Heart right ventricle (tissue), 16 donors: ENCODE results near the gene TMEM253. TPM values are rescaled to one million over a fixed set of nuclear protein-coding genes. Genes with fewer than 3 reads are reported as not detected.
A peak's percentile ranks its signal among the peaks of the same experiment; 100 is the strongest.

ENCODE experiments used
- ATAC-seq, 8 donors: fragments of 200-7000 bp; cut with Tn5 transposase; one replicate each; pipeline ENCODE4 v1.9.1; 2020; ENCODE audit warnings: mild to moderate bottlenecking in 8 of 8, moderate library complexity in 8 of 8, moderate number of reproducible peaks in 1 of 8
- DNase-seq, 2 donors: peaks; one replicate each; pipeline ENCODE4 v3.0.0-alpha.2; 2020
- H3K27ac ChIP-seq, 10 donors: fragments of 200-600 bp; sonication (generic) in 2 of 10; one replicate each; pipeline versions ENCODE4 v1.5.0 to v1.8.0; 2020 to 2022; ENCODE audit warnings: mild to moderate bottlenecking in 3 of 10
- H3K27me3 ChIP-seq, 7 donors: fragments of 200-600 bp; one replicate each; pipeline ENCODE4 v1.8.0; 2021 to 2022; ENCODE audit warnings: mild to moderate bottlenecking in 2 of 7
- H3K36me3 ChIP-seq, 9 donors: fragments of 200-600 bp; sonication (generic) in 1 of 9; one replicate each; pipeline versions ENCODE4 v1.5.0 to v1.8.0; 2020 to 2022; ENCODE audit warnings: mild to moderate bottlenecking in 2 of 9
- H3K4me1 ChIP-seq, 9 donors: fragments of 200-600 bp; sonication (generic) in 1 of 9; one replicate each; pipeline versions ENCODE4 v1.5.0 to v1.8.0; 2020 to 2022; ENCODE audit warnings: mild to moderate bottlenecking in 4 of 9
- H3K4me3 ChIP-seq, 10 donors: fragments of 200-600 bp; sonication (generic) in 2 of 10; one replicate each; pipeline versions ENCODE4 v1.5.0 to v1.8.0; 2020 to 2022; ENCODE audit warnings: mild to moderate bottlenecking in 7 of 10, moderate library complexity in 2 of 10
- H3K9me3 ChIP-seq, 11 donors: fragments of 200-600 bp in 10 of 11; sonication (generic) in 2 of 11; one replicate each; pipeline versions ENCODE4 v1.5.0 to v1.8.0; 2013 to 2022; ENCODE audit warnings: mild to moderate bottlenecking in 2 of 11, control low read depth in 1 of 11, moderate library complexity in 1 of 11
- WGBS, 2 donors: extraction: QIAGEN DNeasy Blood & Tissue Kit; methylation state at CpG; one replicate each; pipeline ENCODE4 v1.1.7; 2013; ENCODE audit warnings: inconsistent platforms in 1 of 2; 5-methylcytosine and 5-hydroxymethylcytosine counted together
- intact Hi-C, 10 donors: fragments of 100-400 bp; cut with DNase I; formaldehyde crosslinking; loops; one replicate each; pipeline versions ENCODE4 v1.11.1 to v1.14.2; 2022
- polyA plus RNA-seq, 2 donors: library from polyadenylated mRNA; stranded (reverse); fragments of 200-250 nt; gene quantifications; one replicate each; pipeline ENCODE4 v1.2.3, GENCODE V29; 2013
- total RNA-seq, 10 donors: library from RNA; stranded (reverse); fragmentation: NEBNext Ultra II Directional in 3 of 10; extraction: Animal tissue kit (Norgen Biotek cat#: 25700) in 3 of 10; gene quantifications; one replicate each; pipeline versions ENCODE4 v1.2.1 to v1.2.4, GENCODE V29; 2021 to 2023
- TF ChIP-seq, protein P1 (sequence below), 9 donors: fragments of 200-600 bp; sonication (generic) in 2 of 9; IDR thresholded peaks; one replicate each; pipeline versions ENCODE4 v1.5.0 to v1.8.0; 2021 to 2022; ENCODE audit warnings: antibody characterized with exemption in 9 of 9, mild to moderate bottlenecking in 5 of 9, moderate library complexity in 1 of 9
- donor health status: Arrhythmogenic right ventricular cardiomyopathy.
- donor health status: ischemic (EF 13 %, LVEDD 7.1; RV severe dilation, severe dysfunction).
- donor health status: healthy with polysubstance abuse.
- donor health status: DM: no; HTN: yes; CAD: no.
- donor health status: DM: no; HTN: no; CAD: no.
- donor health status: ischemic (EF 25% LVEDD 6.9; RV normal size, moderate dysfunction).
- donor health status: ischemic (EF 25% LVEDD 5.7; RV mildly dilated, moderate dysfunction).
- donor health status: healthy.
- donor health status: DM: yes; HTN: yes; CAD: no.
- donor health status: Ischemic cardiomyopathy.
- donor health status: ischemic (EF 35%, LVEDD 5.7; RV mildly dilated, moderate dysfunction).
- donor health status: nonischemic (EF 11% LVEDD 7.7; RV severe dilation, severe dysfunction).
- donor health status: DM: yes; HTN: yes; CAD: no.
- donor health status: PGD.
- donor health status: ischemic (EF 29% LVEDD 5.4; RV normal size, mild dysfunction).
- donor health status: nonischemic (EF 23%, LVEDD 6.1; RV moderate dilation, normal function).

TMEM253 gene
- total and polyA plus RNA-seq, 12 donors, result 0.16 to 1.1 (median 0.30) TPM; not detected in 1

DNA sequence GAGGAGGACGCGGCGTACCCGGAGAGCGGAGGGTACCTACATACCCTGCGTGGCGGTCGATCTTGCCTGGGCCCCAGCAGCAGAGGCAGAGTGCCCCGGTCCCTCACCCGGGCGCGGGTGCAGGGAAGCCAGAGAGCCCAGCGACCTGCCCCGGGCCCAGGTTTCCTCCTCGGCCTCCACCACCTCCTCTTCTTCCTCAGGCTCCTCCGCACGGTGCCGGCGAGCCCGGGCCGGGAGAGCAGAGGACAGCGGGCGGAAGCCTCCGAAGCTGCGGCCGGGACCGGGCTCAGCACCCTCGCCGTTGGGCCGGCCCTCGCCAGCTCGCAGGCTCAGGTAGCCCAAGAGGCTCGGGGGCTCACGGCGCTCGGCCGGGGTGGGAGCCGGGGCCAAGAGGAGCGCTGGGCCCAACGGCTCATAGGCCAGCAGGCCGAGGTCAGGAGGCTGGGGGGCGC is 9.0 kb upstream of the TMEM253 start:
- intact Hi-C loops, result loop anchor here (1.0 to 5.0 kb wide), 7 partner anchors 14 to 80 kb away; no protein-coding TSS in a partner anchor
- DNase-seq (peak in 1 of 2 donors; percentile 5), ATAC-seq (peak in 3 of 8 donors; percentile 0 to 40 (median 6))
- Histone ChIP-seq H3K27ac (peak overlapping the region in 2 of 10 donors; percentile 11 to 28), H3K4me1 (peaks cover 0 to 35% (median 11%) of the 10 kb centered on the region in 9 donors), H3K36me3 (peaks cover 0 to 63% (median 33%) of the 10 kb centered on the region in 9 donors), H3K27me3 (no peaks in the 10 kb centered on the region), H3K4me3 (no peak overlapping the region), H3K9me3 (no peaks in the 10 kb centered on the region)
- 92 to 93% methylated on average over 36 to 42 of the region's 42 CpGs for WGBS, 2 donors
- TF ChIP-seq, protein P1, sequence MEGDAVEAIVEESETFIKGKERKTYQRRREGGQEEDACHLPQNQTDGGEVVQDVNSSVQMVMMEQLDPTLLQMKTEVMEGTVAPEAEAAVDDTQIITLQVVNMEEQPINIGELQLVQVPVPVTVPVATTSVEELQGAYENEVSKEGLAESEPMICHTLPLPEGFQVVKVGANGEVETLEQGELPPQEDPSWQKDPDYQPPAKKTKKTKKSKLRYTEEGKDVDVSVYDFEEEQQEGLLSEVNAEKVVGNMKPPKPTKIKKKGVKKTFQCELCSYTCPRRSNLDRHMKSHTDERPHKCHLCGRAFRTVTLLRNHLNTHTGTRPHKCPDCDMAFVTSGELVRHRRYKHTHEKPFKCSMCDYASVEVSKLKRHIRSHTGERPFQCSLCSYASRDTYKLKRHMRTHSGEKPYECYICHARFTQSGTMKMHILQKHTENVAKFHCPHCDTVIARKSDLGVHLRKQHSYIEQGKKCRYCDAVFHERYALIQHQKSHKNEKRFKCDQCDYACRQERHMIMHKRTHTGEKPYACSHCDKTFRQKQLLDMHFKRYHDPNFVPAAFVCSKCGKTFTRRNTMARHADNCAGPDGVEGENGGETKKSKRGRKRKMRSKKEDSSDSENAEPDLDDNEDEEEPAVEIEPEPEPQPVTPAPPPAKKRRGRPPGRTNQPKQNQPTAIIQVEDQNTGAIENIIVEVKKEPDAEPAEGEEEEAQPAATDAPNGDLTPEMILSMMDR (IDR thresholded peaks at IDR 0.05), result no peak

GRCh38 chr14:21092273-21093011 is 8.4 kb upstream of the TMEM253 start:
- H3K4me3 ChIP-seq, result no peak overlapping the region
- peak; percentile 80 to 90 for DNase-seq
- no peaks in the 10 kb centered on the region for H3K9me3 ChIP-seq
- no peaks in the 10 kb centered on the region for H3K27me3 ChIP-seq
- peak overlapping the region in 3 of 10 donors; percentile 11 to 53 (median 28) for H3K27ac ChIP-seq
- peaks cover 0 to 57% (median 31%) of the 10 kb centered on the region in 9 donors for H3K36me3 ChIP-seq
- TF ChIP-seq, protein P1 (IDR thresholded peaks at IDR 0.05), result peak; percentile 99 to 100 (median 100)
- WGBS, 2 donors, result 43 to 49% methylated on average over 56 to 59 of the region's 59 CpGs
- ATAC-seq, result peak; percentile 77 to 91 (median 86)
- intact Hi-C loops, result loop anchor here (1.0 to 5.0 kb wide), 7 partner anchors 14 to 80 kb away; no protein-coding TSS in a partner anchor
- peaks cover 0 to 39% (median 17%) of the 10 kb centered on the region in 9 donors for H3K4me1 ChIP-seq

GRCh38 chr14:21093018-21093417 is 7.8 kb upstream of the TMEM253 start:
- WGBS, 2 donors, result 75 to 76% methylated on average over 36 of the region's 36 CpGs
- Histone ChIP-seq H3K9me3 (no peaks in the 10 kb centered on the region), H3K4me3 (no peak overlapping the region), H3K27me3 (no peaks in the 10 kb centered on the region), H3K27ac (no peak overlapping the region), H3K4me1 (peaks cover 0 to 44% (median 21%) of the 10 kb centered on the region in 9 donors), H3K36me3 (peaks cover 0 to 52% (median 31%) of the 10 kb centered on the region in 9 donors)
- DNase-seq (peak in 1 of 2 donors; percentile 4), ATAC-seq (peak in 1 of 8 donors; percentile 3)
- intact Hi-C loops, result loop anchor here (2.0 to 5.0 kb wide), 4 partner anchors 24 to 81 kb away; no protein-coding TSS in a partner anchor
- TF ChIP-seq, protein P1 (IDR thresholded peaks at IDR 0.05), result no peak

DNA sequence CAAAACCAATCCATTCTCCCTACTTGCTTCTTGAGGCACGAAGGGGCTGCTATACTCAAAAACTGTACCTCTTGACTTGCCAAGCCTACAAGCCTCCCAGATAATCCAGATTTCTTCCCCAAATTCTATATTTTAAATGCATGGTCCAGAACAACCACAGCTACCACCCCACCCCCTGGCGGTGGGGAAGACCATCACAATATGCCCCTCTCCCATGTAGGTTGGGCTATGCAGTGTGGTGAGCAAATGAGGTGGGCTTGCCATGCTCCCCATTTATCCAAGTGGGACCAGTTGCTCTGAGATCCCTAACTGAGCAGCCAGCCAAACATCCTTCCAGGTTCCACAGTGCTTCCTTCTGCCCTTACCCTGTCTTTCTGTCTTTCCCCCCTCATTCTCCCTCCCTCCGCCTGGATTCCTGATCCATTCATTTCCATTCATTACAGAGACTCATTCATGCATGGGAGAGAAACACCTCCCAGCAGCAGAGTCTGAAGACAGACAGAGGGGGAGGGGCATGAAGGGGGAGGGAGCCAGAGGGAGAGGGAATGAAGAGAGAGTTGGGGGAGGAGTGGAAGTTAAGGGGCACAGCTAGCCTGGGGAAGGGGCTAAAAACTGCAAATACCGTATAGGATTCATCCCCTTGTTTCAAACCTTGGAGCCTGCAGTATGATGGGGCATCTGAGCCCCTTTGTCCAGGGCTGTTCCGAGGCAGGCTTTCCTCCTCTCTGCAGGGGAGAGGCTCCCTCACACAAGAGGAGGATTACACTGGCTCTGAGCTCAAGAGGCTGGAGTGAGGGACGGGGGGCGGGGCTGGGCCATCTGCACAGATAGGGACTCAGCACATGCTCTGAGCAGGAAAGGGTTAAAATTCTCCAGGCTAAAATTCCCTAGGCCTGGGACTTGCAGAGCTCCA is 6.8 kb upstream of the TMEM253 start:
- peaks cover 0 to 49% (median 21%) of the 10 kb centered on the region in 9 donors for H3K4me1 ChIP-seq

More for the DNA sequence above, 6.8 kb upstream of the TMEM253 start:
- no peaks in the 10 kb centered on the region for H3K9me3 ChIP-seq
- H3K4me3 ChIP-seq, result no peak overlapping the region
- H3K27me3 ChIP-seq, result no peaks in the 10 kb centered on the region
- DNase-seq, result no peak
- H3K27ac ChIP-seq, result no peak overlapping the region
- peaks cover 0 to 42% (median 31%) of the 10 kb centered on the region in 9 donors for H3K36me3 ChIP-seq
- WGBS, 2 donors, result 52 to 56% methylated on average over 7 of the region's 7 CpGs
- intact Hi-C loops, result loop anchor here (2.0 to 5.0 kb wide), 4 partner anchors 25 to 82 kb away; no protein-coding TSS in a partner anchor
- TF ChIP-seq, protein P1 (IDR thresholded peaks at IDR 0.05), result no peak
- ATAC-seq, result no peak
